RCC 7860 (cell line): ENCODE results near the gene ATXN7.
A peak's percentile ranks its signal among the peaks of the same experiment; 100 is the strongest.

Experiments
- DNase-seq: peaks from one replicate; pipeline ENCODE4 v3.0.0-alpha.2; 2015; ENCODE audit warnings: low spot score
- FAIRE-seq: peaks from 2 replicates; lab custom pipeline; 2012; peaks lifted over from hg19 to GRCh38; lab: Jason Lieb, UNC

The ATXN7 gene

DNA sequence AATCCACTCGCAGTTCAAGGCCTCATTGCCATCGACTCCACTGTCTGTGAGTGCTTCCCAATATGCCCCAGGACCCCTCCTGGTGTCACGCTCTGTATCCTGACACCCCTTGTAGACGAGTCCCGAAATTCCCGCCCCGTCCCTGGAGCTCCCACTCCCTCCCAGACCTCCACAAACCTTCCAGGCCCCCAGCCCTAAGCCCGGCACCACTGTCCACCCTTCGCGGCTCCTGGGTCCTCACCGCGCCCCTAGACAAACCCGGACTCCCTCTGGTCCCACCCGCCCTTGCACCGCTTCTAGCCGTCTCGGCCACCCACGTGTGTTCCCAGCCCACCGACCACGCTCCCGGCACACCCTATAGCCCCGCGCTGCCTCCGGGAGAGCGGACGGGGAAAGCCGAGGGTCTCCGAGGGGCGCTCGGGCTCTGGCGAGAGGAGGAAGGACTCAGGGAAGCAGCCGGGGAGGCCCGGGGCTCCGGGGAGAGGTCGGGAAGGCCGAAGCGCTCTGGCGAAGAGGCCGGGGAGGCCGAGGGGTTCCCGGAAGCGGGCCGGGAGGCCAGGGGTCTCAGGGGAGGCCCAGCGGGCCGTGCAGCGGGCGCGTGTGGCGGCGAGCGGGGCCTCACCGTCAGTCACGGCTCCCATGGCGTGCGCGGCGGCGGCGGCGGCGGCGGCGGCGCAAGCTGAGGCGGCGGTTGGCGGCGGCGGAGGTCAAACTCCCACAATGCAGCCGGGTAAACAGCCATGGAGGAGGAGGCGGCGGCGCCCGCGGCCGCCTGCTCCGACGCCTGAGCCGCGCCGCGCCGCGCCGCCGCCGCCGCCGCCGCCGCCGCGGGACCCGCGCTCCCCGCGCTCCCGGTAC lies at the start of gene ATXN7, which contains the start of gene THOC7:
Gene ATXN7 (plus strand): TSS at position 718 of the 858 bp plus-strand sequence. CDS start 48,732 bp downstream, outside the sequence.
Gene THOC7 (minus strand): TSS at position 656 of the 858 bp plus-strand sequence. CDS start 15 bp downstream, at position 641.
- FAIRE-seq (no peak), DNase-seq (no peak)

- DNase-seq, result no peak
- no peak for FAIRE-seq
These were observed 49.4 kb upstream of the ATXN7 start for GRCh38 chr3:63814237-63814636.

DNA sequence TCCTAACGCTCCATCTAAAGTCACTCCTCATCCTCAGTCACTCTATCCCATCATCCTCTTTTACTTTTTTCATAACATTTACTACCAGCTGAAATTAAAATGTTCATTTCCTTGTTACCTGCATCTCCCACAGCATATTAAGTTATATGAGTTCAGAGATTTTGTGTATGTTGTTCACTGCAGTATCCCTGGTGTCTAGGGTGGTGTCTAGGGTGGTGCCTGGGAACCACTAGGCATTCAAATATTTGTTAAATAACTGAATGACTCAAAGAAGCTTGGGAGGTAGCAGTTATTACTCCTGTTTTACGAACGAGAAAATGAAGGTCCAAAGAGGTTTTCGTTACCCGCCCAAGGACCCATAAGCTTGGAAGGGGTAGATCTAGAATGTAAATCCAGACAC lies 46.4 kb upstream of the ATXN7 start:
- FAIRE-seq, result no peak

DNA sequence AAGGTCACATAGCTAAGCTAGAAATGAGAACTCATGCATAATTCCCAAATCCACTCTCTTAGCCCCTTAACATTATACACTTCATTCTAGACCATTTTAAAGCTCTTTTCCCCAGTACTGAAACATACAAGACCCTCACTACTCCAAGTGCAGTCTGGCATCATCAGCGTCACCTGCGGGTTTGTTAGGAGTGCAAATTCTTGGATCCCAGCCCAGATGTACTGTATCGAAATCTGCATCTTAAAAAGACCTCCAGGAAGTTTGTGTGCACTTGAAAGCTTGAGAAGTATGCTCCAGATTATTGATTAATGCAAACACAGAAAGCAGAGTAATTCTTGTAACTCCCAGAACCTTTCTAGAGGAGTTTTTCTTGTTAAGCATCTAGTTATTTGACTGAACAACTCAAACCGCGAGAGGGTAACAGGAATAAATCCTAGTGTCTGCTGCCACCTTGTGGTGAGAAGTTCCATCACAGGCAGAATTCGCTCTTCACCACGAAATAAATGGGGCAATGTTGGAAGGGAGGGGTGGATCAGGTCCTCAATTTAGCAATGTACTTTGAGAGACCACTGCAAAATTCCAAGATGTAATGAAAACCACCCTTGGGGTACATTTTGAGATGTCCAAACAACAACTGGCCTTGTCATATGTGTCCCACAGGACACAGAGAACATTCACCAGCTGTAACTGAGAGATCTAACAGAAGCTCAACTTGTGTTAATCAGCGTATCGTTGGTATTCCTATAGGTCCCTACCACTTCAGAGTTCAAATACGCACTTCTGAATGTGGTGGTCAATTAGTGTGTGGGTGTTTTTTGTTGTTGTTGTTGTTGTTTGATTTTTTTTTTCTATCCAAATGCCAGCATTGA lies 45.2 kb upstream of the ATXN7 start:
- peak; percentile 63 for FAIRE-seq
- peak; percentile 13 for DNase-seq

More for the DNA sequence above, 46.4 kb upstream of the ATXN7 start:
- no peak for DNase-seq

- DNase-seq, result no peak
- no peak for FAIRE-seq
These were observed 44.6 kb upstream of the ATXN7 start, which contains the start of gene C3orf49 for GRCh38 chr3:63819151-63819398. C3orf49 (plus strand) TSS chr3:63819299; CDS start chr3:63819472, 173 bp downstream.

- FAIRE-seq, result peak; percentile 7
- DNase-seq, result peak; percentile 53
These were observed 39.4 kb upstream of the ATXN7 start for GRCh38 chr3:63824309-63824708.

- DNase-seq, result no peak
- no peak for FAIRE-seq
These were observed 33.1 kb upstream of the ATXN7 start for GRCh38 chr3:63830526-63830925.

- no peak for FAIRE-seq
- DNase-seq, result no peak
These were observed 31.3 kb upstream of the ATXN7 start for GRCh38 chr3:63832395-63832794.

GRCh38 chr3:63841704-63842103 lies 22.0 kb upstream of the ATXN7 start:
- no peak for FAIRE-seq
- DNase-seq, result no peak

DNA sequence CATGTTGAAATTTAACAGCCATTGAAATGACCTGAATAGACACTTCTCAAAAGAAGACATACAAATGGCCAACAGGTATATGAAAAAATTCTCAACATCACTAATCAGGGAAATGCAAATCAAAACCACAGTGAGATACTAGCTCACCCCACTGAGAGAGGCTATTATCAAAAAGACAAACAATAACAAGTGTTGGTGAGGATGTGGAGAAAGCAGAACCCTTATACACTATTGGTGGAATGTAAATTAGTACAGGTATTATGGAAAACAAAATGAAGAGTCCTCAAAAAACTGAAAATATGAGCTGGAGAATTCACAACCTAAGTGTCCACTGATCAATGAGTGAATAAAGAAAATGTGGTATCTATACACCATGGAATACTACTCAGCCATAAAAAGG lies 21.5 kb upstream of the ATXN7 start:
- no peak for FAIRE-seq
- no peak for DNase-seq

DNA sequence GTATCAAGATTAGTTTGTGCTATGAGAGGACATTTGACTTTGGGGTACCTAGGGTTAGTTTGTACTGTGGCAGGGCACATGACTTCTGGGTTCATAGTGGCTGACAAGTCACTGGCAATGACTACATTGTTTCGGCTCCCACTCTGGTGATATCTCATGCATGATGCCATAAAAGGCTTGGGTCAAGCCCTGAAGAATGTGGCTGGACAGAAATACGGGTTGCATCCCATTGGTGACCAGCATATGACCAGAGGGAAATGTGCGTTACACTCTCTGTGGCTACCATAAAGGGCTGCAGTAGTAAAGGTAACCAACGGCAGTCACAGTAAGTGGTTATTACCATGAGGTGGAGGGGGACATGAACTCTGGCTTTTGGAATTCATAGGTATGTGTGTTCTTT lies 18.5 kb upstream of the ATXN7 start:
- DNase-seq (no peak), FAIRE-seq (no peak)

GRCh38 chr3:63847718-63848450 lies 15.8 kb upstream of the ATXN7 start:
- no peak for DNase-seq
- FAIRE-seq, result no peak

GRCh38 chr3:63849175-63849574 lies 14.5 kb upstream of the ATXN7 start:
- no peak for DNase-seq
- no peak for FAIRE-seq

DNA sequence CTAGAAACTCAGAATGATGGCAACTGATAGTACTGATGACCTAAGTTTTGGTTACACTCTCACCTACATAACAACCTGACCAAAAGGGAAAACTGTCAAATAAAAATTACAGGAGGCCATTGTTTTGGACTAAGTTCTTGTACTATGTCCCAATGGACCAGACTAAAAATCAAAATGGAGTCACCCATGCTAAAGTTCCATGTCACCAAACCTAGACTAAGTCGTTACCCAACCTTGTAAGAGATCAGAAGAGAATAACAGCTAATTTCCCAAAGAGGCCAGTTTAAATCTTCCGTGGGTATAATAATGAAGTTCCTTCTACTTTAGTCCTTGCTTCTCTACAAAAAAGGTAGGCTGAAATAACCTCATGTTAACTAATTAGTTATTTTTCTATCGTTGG lies 12.4 kb upstream of the ATXN7 start:
- FAIRE-seq (no peak), DNase-seq (no peak)

- FAIRE-seq (no peak), DNase-seq (no peak)
These were observed 10.6 kb upstream of the ATXN7 start for GRCh38 chr3:63853106-63853505.

GRCh38 chr3:63855333-63855940 lies 8.2 kb upstream of the ATXN7 start:
- FAIRE-seq, result no peak
- no peak for DNase-seq

GRCh38 chr3:63857311-63857710 lies 6.4 kb upstream of the ATXN7 start:
- no peak for DNase-seq
- no peak for FAIRE-seq

DNA sequence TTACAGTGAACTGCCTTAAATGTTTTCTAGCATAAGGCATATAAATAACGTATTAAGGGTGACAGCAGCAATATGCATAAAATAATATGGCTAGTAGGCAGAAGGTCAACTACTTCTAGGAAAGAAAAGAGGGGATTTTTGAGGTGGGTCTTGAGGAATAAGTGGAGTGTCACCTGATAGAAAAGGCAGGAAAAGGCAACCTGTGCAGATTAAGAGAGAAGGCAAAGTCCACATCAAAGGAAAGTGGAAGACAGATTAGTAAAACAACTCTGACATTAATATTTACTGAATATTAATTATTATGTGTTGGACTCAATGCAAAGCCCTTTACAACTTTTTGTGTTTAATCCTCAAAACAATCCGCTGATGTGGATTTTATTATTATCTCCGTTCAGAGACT lies 2.9 kb upstream of the ATXN7 start:
- DNase-seq (no peak), FAIRE-seq (no peak)

- DNase-seq (no peak), FAIRE-seq (no peak)
These were observed 2.4 kb upstream of the ATXN7 start for GRCh38 chr3:63861306-63861705.

- FAIRE-seq (no peak), DNase-seq (no peak)
These were observed 890 bp upstream of the ATXN7 start for GRCh38 chr3:63862804-63863149.
